ENCODE results near the gene ALPK3.

DNA sequence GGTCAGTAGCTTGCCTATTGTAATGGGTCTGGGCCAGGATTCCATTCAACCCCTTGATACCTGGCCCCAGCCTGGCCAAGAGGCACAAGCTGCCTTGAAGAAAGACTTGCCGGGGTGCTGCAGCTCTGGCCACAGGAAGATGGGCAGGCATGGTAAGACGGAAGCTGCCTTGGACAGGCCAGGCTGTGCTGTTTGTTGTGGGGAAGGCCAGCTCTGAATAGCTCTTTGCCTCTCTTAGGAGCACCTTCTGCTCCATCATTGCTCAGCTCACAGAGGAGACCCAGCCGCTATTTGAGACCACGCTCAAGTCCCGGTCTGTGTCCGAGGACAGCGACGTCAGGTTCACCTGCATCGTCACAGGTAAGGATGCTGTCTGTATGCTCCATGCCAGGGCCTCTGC, 10.1 kb downstream of the ALPK3 start:
- TF ChIP-seq, protein P1, sequence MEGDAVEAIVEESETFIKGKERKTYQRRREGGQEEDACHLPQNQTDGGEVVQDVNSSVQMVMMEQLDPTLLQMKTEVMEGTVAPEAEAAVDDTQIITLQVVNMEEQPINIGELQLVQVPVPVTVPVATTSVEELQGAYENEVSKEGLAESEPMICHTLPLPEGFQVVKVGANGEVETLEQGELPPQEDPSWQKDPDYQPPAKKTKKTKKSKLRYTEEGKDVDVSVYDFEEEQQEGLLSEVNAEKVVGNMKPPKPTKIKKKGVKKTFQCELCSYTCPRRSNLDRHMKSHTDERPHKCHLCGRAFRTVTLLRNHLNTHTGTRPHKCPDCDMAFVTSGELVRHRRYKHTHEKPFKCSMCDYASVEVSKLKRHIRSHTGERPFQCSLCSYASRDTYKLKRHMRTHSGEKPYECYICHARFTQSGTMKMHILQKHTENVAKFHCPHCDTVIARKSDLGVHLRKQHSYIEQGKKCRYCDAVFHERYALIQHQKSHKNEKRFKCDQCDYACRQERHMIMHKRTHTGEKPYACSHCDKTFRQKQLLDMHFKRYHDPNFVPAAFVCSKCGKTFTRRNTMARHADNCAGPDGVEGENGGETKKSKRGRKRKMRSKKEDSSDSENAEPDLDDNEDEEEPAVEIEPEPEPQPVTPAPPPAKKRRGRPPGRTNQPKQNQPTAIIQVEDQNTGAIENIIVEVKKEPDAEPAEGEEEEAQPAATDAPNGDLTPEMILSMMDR (IDR thresholded peaks at IDR 0.05): no peak
- no peak for TF ChIP-seq ZFX (IDR thresholded peaks at IDR 0.05; ENCODE audit: borderline replicate concordance)

Measured in 22Rv1 (cell line).